Erythroblast (primary cell): ENCODE data around the gene CALM1.

Source experiments
- GATA1 ChIP-seq: IDR thresholded peaks from 2 replicates; pipeline ENCODE4 v1.6.1; 2011; ENCODE audit warnings: low read depth, mild to moderate bottlenecking, control low read depth, low read length, moderate library complexity
- POLR2A ChIP-seq: IDR thresholded peaks from 2 replicates; pipeline ENCODE4 v1.6.1; 2011; ENCODE audit warnings: mild to moderate bottlenecking, low read length

GRCh38 chr14:90426031-90426540 lies 29.3 kb downstream of the CALM1 start:
- TF ChIP-seq POLR2A (no peak), GATA1 (no peak)
